ENCODE measurements around the gene VGLL3. TPM values are rescaled to one million over a fixed set of nuclear protein-coding genes. Genes with fewer than 3 reads are reported as not detected.
"Not testable (repeated sequence)": the region's sequence is repeated elsewhere in the genome, so short reads cannot be mapped to it uniquely, and the experiment has no call there.

VGLL3 gene
- total RNA-seq, 1 donor from 2014 or later = 177 TPM

DNA sequence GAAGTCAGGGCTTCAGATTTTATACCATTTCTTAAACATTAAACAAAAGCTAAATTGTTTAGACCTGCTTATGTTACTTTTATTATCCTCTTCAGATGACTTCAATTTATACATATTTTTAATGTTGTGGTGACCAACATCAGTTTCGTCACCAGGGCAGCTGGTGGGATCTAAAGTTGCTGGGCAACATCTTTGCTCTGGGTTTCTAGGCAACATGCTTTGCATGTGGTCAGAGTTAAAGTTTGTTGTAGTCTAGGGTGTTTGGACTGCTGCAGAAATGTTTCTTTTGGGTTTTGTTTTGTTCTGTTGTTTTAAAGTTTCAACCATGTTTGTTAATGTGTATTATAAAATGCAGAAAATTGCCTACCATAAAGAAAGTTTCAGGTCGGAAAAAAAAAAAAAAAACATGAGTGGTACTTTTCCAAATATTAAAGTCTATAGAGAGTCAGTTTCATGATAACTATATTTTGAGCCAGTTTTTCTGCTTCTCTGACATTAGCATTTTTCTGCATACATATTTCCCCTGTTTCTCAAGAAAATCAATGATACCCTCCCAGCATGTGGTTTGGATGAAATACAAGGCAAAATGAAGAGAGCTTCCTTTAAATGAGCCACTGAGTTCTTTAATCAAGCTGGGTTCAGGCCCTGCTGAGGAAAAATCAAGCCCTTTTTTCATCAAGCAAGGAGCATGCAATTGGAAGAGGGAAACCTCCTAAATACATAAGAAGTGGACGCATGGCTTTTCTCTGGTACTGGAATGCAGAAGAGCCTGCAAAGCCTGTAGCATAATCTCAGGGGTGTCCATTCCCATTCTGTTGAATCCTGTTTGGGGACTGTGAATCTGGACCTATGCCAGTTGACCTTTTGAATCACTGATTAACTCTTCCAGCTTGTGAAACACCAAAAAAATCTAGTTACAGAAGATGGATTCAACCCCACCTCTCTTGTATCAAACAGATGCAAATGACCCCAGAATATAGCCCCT, 35.0 kb upstream of the VGLL3 start:
- TF ChIP-seq, protein P1, sequence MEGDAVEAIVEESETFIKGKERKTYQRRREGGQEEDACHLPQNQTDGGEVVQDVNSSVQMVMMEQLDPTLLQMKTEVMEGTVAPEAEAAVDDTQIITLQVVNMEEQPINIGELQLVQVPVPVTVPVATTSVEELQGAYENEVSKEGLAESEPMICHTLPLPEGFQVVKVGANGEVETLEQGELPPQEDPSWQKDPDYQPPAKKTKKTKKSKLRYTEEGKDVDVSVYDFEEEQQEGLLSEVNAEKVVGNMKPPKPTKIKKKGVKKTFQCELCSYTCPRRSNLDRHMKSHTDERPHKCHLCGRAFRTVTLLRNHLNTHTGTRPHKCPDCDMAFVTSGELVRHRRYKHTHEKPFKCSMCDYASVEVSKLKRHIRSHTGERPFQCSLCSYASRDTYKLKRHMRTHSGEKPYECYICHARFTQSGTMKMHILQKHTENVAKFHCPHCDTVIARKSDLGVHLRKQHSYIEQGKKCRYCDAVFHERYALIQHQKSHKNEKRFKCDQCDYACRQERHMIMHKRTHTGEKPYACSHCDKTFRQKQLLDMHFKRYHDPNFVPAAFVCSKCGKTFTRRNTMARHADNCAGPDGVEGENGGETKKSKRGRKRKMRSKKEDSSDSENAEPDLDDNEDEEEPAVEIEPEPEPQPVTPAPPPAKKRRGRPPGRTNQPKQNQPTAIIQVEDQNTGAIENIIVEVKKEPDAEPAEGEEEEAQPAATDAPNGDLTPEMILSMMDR (IDR thresholded peaks at IDR 0.05) = no peak
- Mint-ChIP-seq H3K4me1 (ENCODE audit: low read depth) (peaks cover 8% of the 10 kb centered on the region), H3K27ac (ENCODE audit: unreplicated experiment) (no peak overlapping the region), H3K9me3 (ENCODE audit: low read depth) (peaks cover 7% of the 10 kb centered on the region), H3K27me3 (ENCODE audit: low read depth) (peaks cover 3% of the 10 kb centered on the region), H3K36me3 (ENCODE audit: low read depth) (no peaks in the 10 kb centered on the region), H3K4me3 (ENCODE audit: unreplicated experiment) (no peak overlapping the region)
- no peak for DNase-seq (ENCODE audit: low spot score)

DNA sequence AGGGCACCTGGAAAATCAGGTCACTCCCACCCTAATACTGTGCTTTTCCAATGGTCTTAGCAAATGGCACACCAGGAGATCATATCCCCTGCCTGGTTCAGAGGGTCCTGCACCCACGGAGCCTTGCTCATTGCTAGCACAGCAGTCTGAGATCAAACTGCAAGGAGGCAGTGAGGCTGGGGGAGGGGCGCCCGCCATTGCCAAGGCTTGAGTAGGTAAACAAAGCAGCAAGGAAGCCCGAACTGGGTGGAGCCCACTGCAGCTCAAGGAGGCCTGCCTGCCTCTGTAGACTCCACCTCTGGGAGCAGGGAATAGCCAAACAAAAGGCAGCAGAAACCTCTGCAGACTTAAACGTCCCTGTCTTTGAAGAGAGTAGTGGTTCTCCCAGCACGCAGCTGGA, 26.4 kb upstream of the VGLL3 start:
- H3K27ac Mint-ChIP-seq (ENCODE audit: unreplicated experiment); H3K27me3 Mint-ChIP-seq (ENCODE audit: low read depth); DNase-seq (ENCODE audit: low spot score); H3K36me3 Mint-ChIP-seq (ENCODE audit: low read depth); H3K4me1 Mint-ChIP-seq (ENCODE audit: low read depth); H3K4me3 Mint-ChIP-seq (ENCODE audit: unreplicated experiment): not testable (repeated sequence)
- H3K9me3 Mint-ChIP-seq (ENCODE audit: low read depth) = peaks cover 28% of the 10 kb centered on the region

DNA sequence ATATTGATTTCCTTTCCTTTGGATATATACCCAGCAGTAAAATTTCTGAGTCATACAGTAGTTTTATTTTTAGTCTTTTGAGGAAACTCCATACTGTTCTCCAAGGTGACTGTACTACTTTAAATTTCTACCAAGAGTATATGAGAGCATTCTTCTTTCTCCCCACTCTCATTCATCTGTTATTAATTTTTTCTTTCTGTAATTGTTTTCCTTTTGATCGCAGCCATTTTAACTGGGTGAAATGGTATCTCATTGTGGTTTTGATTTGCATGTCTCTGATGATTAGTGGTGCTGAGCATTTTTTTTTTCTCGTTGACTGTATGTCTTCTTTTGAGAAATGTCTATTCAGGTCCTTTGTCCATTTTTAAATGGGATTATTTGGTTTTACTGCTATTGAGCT, 18.3 kb upstream of the VGLL3 start:
- H3K27me3 Mint-ChIP-seq (ENCODE audit: low read depth) = no peaks in the 10 kb centered on the region
- H3K4me3 Mint-ChIP-seq (ENCODE audit: unreplicated experiment) = no peak overlapping the region
- TF ChIP-seq, protein P1 (IDR thresholded peaks at IDR 0.05) = no peak
- DNase-seq (ENCODE audit: low spot score) = no peak
- peaks cover 14% of the 10 kb centered on the region for H3K4me1 Mint-ChIP-seq (ENCODE audit: low read depth)
- H3K27ac Mint-ChIP-seq (ENCODE audit: unreplicated experiment) = no peak overlapping the region
- H3K36me3 Mint-ChIP-seq (ENCODE audit: low read depth) = no peaks in the 10 kb centered on the region
- peaks cover 8% of the 10 kb centered on the region for H3K9me3 Mint-ChIP-seq (ENCODE audit: low read depth)

DNA sequence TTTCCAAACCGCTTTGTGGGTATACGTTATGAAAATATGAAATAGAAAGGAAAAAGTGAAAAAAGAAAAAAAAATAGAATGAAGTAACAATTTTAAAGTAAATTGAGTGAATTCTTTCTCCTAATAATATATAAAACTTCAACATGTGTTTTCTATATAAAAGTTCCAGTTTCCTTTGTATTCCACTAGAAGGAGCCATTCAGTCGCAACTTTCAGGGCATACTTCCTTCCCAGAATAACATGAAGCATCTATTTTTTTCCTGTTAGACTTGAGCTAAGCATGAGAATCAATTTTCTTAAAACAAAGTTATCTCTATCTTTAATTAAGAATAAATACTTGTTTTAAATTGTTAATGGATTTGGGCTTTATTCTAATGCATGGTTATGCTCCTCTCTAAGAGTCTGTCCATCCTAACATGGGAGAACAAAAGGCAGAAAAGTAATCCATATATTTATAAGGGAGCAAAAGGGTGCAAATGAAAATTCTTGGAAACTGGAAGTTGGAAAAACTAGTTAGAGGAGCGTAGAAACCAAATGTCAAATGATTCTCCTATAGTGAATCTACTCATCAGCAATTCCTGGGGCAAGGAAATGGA, 16.0 kb upstream of the VGLL3 start:
- Mint-ChIP-seq H3K36me3 (ENCODE audit: low read depth) (no peaks in the 10 kb centered on the region), H3K4me1 (ENCODE audit: low read depth) (peaks cover 14% of the 10 kb centered on the region), H3K9me3 (ENCODE audit: low read depth) (peaks cover 8% of the 10 kb centered on the region), H3K27me3 (ENCODE audit: low read depth) (no peaks in the 10 kb centered on the region), H3K4me3 (ENCODE audit: unreplicated experiment) (no peak overlapping the region), H3K27ac (ENCODE audit: unreplicated experiment) (no peak overlapping the region)
- no peak for DNase-seq (ENCODE audit: low spot score)
- TF ChIP-seq, protein P1 (IDR thresholded peaks at IDR 0.05) = peak; percentile 83

DNA sequence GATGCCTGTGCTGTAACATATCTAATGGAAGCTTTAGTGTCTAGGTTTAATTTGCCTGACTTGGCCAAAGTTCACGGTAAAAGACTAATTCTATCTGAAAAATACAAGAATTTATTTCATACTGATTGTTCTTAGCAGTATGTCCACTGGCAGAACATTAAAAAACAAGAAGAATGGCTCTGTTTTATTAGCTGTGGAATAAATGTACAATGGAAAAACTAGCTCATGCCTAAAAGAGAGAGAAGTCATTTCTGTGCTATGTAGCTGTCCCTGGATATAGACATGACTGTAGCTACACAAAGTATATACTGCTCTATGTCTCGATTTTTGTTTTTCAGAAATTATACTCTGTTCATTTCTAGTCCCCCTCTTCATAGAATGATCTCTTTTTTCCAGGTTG, 13.9 kb upstream of the VGLL3 start:
- peaks cover 8% of the 10 kb centered on the region for H3K9me3 Mint-ChIP-seq (ENCODE audit: low read depth)
- H3K36me3 Mint-ChIP-seq (ENCODE audit: low read depth) = no peaks in the 10 kb centered on the region
- H3K27me3 Mint-ChIP-seq (ENCODE audit: low read depth) = no peaks in the 10 kb centered on the region
- no peak for DNase-seq (ENCODE audit: low spot score)
- H3K27ac Mint-ChIP-seq (ENCODE audit: unreplicated experiment) = peak overlapping the region; percentile 17
- H3K4me1 Mint-ChIP-seq (ENCODE audit: low read depth) = peaks cover 14% of the 10 kb centered on the region
- H3K4me3 Mint-ChIP-seq (ENCODE audit: unreplicated experiment) = no peak overlapping the region
- TF ChIP-seq, protein P1 (IDR thresholded peaks at IDR 0.05) = no peak

Measured in chondrocyte (in vitro differentiated cells).